ENCODE data around the gene ERC1.

GRCh38 chr12:1469070-1469469 lies 478.0 kb downstream of the ERC1 start:
- TF ChIP-seq POLR2A (conservative IDR thresholded peaks at IDR 0.05): no peak
- TF ChIP-seq, protein P1, sequence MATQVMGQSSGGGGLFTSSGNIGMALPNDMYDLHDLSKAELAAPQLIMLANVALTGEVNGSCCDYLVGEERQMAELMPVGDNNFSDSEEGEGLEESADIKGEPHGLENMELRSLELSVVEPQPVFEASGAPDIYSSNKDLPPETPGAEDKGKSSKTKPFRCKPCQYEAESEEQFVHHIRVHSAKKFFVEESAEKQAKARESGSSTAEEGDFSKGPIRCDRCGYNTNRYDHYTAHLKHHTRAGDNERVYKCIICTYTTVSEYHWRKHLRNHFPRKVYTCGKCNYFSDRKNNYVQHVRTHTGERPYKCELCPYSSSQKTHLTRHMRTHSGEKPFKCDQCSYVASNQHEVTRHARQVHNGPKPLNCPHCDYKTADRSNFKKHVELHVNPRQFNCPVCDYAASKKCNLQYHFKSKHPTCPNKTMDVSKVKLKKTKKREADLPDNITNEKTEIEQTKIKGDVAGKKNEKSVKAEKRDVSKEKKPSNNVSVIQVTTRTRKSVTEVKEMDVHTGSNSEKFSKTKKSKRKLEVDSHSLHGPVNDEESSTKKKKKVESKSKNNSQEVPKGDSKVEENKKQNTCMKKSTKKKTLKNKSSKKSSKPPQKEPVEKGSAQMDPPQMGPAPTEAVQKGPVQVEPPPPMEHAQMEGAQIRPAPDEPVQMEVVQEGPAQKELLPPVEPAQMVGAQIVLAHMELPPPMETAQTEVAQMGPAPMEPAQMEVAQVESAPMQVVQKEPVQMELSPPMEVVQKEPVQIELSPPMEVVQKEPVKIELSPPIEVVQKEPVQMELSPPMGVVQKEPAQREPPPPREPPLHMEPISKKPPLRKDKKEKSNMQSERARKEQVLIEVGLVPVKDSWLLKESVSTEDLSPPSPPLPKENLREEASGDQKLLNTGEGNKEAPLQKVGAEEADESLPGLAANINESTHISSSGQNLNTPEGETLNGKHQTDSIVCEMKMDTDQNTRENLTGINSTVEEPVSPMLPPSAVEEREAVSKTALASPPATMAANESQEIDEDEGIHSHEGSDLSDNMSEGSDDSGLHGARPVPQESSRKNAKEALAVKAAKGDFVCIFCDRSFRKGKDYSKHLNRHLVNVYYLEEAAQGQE (IDR thresholded peaks at IDR 0.05; ENCODE audit: borderline replicate concordance): no peak
- TF ChIP-seq, protein P1 (CRISPR knock-in tag; IDR thresholded peaks at IDR 0.05; ENCODE audit: low read depth): no peak
- TF ChIP-seq MEF2A (IDR thresholded peaks at IDR 0.05; ENCODE audit: control insufficient read depth, low read depth, low read length): no peak
- TF ChIP-seq UBTF (IDR thresholded peaks at IDR 0.05; ENCODE audit: borderline replicate concordance in 1 of 2, low read depth in 2 of 2, low read length in 2 of 2): no peak
- no peak for TF ChIP-seq NR2C2 (CRISPR knock-in tag; IDR thresholded peaks at IDR 0.05)
- no peak for TF ChIP-seq NR2C2 (tag; IDR thresholded peaks at IDR 0.05)
- TF ChIP-seq CTCF (IDR thresholded peaks at IDR 0.05 in 2 of 3, conservative IDR thresholded peaks at IDR 0.05 in 1 of 3; ENCODE audit: insufficient read depth in 2 of 3, low read depth in 1 of 3, low read length in 3 of 3): no peak
- no peak for TF ChIP-seq TARDBP (IDR thresholded peaks at IDR 0.05)

Data from K562 (cell line).